GM12874 (cell line): ENCODE data around the gene EML4.

Experiments used
- TF ChIP-seq, protein P1 (sequence below): IDR thresholded peaks from 2 replicates; pipeline ENCODE4 v1.5.1; 2011; ENCODE audit warnings: low read depth, mild to moderate bottlenecking, control low read depth, low read length, moderate library complexity; ENCODE audit not compliant: insufficient read depth

EML4 gene

DNA sequence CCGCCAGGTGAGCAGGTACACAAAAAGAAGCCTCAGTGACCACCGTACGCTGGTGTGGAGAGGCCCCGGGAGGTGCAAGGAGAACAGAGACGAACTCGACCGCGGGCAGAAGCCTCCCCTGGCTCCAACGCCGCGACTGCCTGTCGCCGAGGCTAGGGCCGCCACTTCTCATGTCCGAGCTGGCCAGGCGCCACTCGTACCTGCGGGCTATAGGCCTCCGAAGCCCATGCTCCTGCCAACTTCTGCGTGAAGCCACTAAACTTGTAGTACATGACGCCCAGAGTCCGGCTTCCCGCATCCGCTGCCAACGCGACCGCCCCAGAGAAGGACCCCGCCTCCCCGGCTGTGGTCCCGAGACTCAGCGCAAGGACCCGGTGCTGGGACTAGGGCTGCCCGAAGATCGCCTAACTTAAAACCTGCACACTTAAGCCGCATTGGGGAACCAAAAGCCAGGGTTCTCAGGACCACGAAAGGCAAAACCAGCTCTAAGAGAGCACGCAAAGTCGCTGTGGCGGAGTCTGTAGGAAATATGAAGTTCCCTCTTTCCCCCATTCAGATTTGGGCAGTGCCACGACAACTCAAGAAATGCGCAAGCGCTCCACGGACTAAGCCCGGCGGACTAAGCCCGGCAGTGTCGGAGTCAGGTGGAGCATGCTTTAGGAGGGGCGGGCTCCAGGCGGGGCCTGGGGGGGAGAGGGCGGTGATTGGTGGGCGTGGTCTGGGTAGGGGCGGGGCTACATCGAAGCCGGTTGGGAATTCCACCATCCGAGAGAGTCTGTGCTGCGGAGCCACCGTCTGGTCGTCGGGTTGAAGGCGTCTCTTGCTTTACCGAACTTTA, 192.0 kb downstream of the EML4 start, which contains the start of gene COX7A2L:
TSS of gene COX7A2L (minus strand) at position 328 of the 838 bp plus-strand sequence. CDS start at position 272, 56 bp downstream.
- TF ChIP-seq, protein P1, sequence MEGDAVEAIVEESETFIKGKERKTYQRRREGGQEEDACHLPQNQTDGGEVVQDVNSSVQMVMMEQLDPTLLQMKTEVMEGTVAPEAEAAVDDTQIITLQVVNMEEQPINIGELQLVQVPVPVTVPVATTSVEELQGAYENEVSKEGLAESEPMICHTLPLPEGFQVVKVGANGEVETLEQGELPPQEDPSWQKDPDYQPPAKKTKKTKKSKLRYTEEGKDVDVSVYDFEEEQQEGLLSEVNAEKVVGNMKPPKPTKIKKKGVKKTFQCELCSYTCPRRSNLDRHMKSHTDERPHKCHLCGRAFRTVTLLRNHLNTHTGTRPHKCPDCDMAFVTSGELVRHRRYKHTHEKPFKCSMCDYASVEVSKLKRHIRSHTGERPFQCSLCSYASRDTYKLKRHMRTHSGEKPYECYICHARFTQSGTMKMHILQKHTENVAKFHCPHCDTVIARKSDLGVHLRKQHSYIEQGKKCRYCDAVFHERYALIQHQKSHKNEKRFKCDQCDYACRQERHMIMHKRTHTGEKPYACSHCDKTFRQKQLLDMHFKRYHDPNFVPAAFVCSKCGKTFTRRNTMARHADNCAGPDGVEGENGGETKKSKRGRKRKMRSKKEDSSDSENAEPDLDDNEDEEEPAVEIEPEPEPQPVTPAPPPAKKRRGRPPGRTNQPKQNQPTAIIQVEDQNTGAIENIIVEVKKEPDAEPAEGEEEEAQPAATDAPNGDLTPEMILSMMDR = no peak

DNA sequence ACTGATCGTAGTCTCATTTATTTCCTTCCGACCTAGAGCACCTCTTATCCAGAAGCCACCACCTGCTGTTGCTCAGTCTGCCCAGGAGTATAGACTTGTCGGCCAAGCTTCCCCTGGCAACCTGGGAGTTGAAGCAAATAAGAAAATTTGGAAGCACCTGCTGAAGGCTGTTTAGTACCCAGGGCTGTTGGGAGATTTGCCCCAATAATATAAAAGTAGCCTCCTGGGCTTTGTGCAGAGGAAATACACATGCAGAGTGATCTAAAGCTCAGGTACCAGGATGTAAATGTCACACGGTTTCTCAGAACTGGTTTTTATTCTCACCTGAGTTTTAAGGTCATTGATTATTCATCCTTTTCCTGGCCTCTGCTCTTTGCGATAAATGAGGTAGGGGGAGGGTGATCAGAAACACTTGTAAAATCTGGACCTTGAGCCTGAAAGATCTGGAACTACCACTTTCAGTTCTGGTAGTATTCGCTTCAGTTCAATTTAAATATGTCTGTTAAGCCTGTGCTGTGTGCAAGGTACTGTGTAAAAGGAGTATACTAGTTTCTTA, 192.7 kb downstream of the EML4 start:
- TF ChIP-seq, protein P1 = no peak

DNA sequence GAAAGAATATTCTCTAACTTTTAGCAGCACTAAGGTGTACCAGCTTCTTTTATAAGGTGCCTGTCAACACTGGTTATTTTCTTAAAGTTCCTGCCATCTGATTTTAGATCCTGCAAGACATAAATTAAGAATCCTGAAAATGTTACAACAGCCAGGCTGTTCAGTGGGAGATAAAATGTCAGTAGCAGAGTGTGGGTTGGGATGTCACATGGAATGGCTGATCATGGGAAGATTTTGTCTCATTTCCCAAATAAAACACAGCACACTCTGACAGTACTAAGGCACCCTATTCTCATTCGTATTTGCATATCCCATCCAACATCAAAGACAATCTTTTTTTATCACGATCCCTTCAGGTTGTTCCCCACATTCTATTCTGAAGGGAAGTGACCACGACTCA, 194.3 kb downstream of the EML4 start:
- TF ChIP-seq, protein P1 = no peak

DNA sequence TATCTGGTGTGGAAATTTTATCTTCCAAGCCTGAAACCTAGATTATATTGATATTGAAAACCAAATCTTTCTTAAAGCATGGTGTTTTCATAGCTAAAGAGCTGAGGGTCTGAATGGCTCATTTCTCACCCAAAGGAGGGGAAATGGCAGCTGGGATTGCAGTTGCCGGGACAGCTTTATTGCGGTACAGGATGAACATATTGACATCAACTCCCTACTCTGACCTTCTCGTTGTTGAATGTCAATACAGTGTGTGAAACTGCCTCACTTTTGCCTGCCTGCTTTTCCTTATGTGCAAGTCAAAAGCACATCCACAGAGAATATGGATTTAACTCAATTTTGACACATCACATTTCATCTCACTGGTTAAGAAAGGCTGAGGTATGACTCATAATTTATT, 195.5 kb downstream of the EML4 start:
- TF ChIP-seq, protein P1 = no peak

DNA sequence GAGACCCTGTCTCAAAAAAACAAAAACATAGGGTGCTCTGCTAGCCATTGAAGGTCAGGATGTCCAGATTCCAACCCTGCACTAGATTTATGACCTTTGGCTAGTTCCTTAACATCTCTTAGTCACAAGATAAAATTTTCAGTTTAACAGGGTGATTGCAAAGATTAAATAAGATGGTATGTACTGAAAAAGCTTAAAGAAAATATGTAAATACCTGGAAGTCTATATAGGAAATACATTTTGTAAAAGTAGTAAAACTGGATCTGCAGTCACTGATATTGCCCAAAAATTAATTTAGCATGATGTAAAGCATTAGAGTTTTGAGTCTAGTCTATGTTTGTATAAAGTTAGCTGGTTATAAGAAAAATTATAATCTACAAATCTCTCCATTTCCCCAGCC, 197.3 kb downstream of the EML4 start:
- TF ChIP-seq, protein P1 = no peak

DNA sequence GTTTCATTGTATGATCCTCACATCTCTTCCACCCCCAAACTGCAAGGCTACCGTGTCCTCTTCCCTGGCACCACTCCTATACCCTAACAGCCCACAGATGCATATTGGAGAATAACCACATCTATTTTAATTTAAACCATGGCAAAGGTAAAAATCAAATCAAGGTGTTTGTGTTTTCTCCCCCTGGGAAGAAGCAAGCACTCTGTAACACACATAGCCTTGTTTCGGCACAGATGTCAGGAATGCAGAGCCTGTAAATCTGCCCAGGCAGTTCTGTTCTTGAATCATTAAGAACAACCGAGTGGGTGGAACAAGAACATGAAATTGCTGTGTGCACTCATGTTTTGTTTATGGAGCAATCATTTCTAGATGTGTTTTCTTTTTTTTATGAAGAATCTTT, 198.7 kb downstream of the EML4 start:
- TF ChIP-seq, protein P1 = no peak

DNA sequence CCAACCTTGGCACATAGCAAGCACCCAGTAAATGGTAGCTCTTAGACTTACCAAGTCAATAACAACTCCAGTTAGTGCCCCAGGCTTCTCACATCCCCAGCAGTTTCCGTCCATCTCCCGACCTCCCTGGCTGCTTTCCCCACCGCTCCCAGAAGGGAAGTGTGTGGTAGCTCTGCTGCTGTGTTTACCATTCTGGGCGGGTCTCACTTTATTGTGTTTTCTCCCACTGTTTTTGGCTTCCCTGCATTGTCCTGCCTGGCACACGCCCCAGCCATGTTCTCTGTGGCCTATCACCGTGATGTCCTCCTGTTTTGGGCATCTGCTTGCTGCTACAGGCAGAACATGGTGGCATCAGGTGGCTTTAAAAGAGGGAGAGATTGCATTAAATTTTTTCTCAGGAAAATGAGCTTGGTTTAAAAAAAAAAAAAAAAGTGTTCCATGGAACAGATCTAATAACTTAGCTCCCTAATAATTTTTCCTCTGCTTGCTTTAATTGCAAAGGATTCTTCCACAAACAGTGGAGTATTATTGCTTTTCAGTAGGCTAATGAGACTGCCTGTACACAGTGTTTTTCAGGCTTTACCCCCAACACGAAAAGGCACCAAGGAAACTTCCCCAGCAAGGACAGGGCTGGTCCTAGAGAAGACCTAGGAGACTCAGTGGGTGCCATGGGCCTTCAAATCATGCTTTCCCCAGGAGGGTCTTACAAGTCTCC, 199.8 kb downstream of the EML4 start:
- TF ChIP-seq, protein P1 = no peak
